ENCODE data around the gene ACTN1.

Gene ACTN1

GRCh38 chr14:68951800-68952530, 27.1 kb downstream of the ACTN1 start:
- no peak for DNase-seq (ENCODE audit: low read depth in 2 of 2, low spot score in 1 of 2)

- no peak for DNase-seq (ENCODE audit: low read depth in 2 of 2, low spot score in 1 of 2)
Measured at GRCh38 chr14:68951035-68951797, 27.9 kb downstream of the ACTN1 start.

GRCh38 chr14:68950111-68950510, 29.0 kb downstream of the ACTN1 start:
- no peak for DNase-seq (ENCODE audit: low read depth in 2 of 2, low spot score in 1 of 2)

GRCh38 chr14:68949601-68949965, 29.5 kb downstream of the ACTN1 start:
- no peak for DNase-seq (ENCODE audit: low read depth in 2 of 2, low spot score in 1 of 2)

- no peak for DNase-seq (ENCODE audit: low read depth in 2 of 2, low spot score in 1 of 2)
Measured at GRCh38 chr14:68948686-68949600, 30.2 kb downstream of the ACTN1 start.

GRCh38 chr14:68947802-68948201, 31.3 kb downstream of the ACTN1 start:
- no peak for DNase-seq (ENCODE audit: low read depth in 2 of 2, low spot score in 1 of 2)

GRCh38 chr14:68946489-68946822, 32.6 kb downstream of the ACTN1 start:
- no peak for DNase-seq (ENCODE audit: low read depth in 2 of 2, low spot score in 1 of 2)

GRCh38 chr14:68945585-68946488, 33.3 kb downstream of the ACTN1 start:
- no peak for DNase-seq (ENCODE audit: low read depth in 2 of 2, low spot score in 1 of 2)

- no peak for DNase-seq (ENCODE audit: low read depth in 2 of 2, low spot score in 1 of 2)
Measured at GRCh38 chr14:68945190-68945584, 33.9 kb downstream of the ACTN1 start.

GRCh38 chr14:68944162-68944561, 34.9 kb downstream of the ACTN1 start:
- no peak for DNase-seq (ENCODE audit: low read depth in 2 of 2, low spot score in 1 of 2)

- no peak for DNase-seq (ENCODE audit: low read depth in 2 of 2, low spot score in 1 of 2)
Measured at GRCh38 chr14:68943107-68943506, 36.0 kb downstream of the ACTN1 start.

GRCh38 chr14:68942296-68943035, 36.6 kb downstream of the ACTN1 start:
- no peak for DNase-seq (ENCODE audit: low read depth in 2 of 2, low spot score in 1 of 2)

GRCh38 chr14:68941820-68942219, 37.3 kb downstream of the ACTN1 start:
- no peak for DNase-seq (ENCODE audit: low read depth in 2 of 2, low spot score in 1 of 2)

- DNase-seq (ENCODE audit: low read depth in 2 of 2, low spot score in 1 of 2): no peak
Measured at GRCh38 chr14:68940614-68941185, 38.4 kb downstream of the ACTN1 start.

- DNase-seq (ENCODE audit: low read depth in 2 of 2, low spot score in 1 of 2): no peak
Measured at GRCh38 chr14:68939893-68940613, 39.0 kb downstream of the ACTN1 start.

- DNase-seq (ENCODE audit: low read depth in 2 of 2, low spot score in 1 of 2): no peak
Measured at GRCh38 chr14:68939181-68939892, 39.8 kb downstream of the ACTN1 start.

- no peak for DNase-seq (ENCODE audit: low read depth in 2 of 2, low spot score in 1 of 2)
Measured at GRCh38 chr14:68938271-68939150, 40.6 kb downstream of the ACTN1 start.
